SW480 (cell line): ENCODE measurements around the gene BTN3A1.
"Not testable (repeated sequence)": the region's sequence is repeated elsewhere in the genome, so short reads cannot be mapped to it uniquely, and the experiment has no call there.

Experiments used
- DNase-seq: peaks from one replicate; pipeline ENCODE4 v3.0.0-alpha.2; 2016; ENCODE audit warnings: low spot score

Gene BTN3A1

DNA sequence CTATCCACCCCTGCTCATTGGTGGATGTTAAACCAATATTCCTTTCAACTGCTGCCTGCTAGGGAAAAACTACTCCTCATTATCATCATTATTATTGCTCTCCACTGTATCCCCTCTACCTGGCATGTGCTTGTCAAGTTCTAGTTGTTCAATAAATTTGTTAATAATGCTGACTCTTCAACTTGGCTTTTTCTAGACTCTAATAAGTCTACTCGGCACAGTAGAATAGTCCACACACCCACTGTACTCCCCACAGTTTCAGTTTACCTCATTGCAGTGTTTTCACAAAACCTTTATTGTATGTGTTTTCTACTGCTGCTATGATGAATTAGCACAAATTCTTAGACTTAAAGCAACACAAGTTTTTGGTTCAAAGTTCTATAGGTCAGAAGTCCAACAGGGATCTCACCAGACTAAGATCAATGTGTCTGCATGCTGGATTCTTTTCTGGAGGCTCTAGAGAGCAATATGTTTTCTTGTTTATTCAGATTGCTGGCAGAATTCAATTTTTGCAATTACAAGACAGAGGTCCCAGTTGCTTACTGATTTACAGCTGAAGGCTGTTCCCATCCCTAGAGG lies 13.1 kb downstream of the BTN3A1 start:
- DNase-seq: no peak

DNA sequence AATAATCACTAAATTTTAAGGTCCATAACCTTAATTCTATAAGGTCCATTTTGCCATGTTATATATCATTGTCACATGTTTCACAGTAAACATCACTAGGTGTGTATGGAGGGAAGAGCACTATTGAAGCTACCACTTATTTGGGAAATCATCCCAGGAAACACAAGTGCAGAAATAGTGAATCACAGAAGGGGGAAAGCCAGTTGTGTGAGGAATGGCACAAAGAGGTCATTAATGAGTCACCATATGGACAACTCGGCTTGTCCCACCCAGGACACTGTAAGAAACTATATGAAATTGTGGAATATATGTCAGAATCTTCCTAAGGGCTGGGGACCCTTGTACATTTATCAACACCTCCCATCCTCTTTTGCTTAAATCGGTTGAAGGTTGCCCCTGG lies 13.7 kb downstream of the BTN3A1 start:
- no peak for DNase-seq

DNA sequence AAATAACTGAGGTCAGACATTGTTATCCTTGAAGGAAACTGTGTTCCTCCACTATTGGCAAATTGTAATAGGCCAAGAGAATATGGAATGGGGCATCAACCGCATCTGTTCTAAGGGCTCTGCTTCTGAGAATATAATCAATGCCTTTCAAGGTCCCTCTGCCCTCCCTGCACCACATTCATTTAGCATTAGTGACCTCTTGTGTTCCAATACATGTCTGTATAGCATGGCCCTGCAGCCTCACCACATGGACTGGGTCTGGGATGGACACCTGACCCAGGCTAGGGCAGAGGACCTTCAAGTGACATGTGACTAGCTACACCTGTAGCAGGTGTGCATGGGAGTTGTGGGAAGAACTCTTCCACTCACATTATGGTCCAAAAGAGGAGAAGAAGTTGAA lies 14.2 kb downstream of the BTN3A1 start:
- DNase-seq: no peak

- not testable (repeated sequence) for DNase-seq
Observed at GRCh38 chr6:26418077-26418476, 16.0 kb downstream of the BTN3A1 start.

- DNase-seq: not testable (repeated sequence)
Observed at GRCh38 chr6:26418795-26419194, 16.7 kb downstream of the BTN3A1 start.

DNA sequence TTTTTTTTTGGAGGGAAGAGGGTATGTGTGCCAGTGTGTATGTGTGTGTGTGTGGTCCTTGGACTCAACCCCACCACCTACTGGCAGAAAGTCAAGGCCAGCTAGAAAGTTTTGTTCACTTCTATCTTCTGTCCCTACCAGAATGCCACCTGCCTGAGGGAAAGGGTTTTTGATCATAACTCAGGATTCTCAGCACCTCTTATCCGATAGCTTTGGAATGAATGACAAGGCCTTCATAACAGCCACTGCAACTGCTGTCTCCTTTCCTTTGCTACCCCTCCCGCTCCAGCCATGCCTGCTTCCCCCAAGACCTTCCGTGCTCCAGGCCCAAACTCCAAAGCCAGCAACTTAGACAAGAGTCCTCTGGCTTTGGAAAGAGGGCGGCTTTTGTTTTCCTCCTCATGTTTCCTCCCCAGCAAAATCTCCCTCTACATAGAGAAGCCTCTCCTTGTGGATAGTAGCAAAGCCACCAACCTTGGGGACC lies 18.7 kb downstream of the BTN3A1 start:
- peak; percentile 59 for DNase-seq

DNA sequence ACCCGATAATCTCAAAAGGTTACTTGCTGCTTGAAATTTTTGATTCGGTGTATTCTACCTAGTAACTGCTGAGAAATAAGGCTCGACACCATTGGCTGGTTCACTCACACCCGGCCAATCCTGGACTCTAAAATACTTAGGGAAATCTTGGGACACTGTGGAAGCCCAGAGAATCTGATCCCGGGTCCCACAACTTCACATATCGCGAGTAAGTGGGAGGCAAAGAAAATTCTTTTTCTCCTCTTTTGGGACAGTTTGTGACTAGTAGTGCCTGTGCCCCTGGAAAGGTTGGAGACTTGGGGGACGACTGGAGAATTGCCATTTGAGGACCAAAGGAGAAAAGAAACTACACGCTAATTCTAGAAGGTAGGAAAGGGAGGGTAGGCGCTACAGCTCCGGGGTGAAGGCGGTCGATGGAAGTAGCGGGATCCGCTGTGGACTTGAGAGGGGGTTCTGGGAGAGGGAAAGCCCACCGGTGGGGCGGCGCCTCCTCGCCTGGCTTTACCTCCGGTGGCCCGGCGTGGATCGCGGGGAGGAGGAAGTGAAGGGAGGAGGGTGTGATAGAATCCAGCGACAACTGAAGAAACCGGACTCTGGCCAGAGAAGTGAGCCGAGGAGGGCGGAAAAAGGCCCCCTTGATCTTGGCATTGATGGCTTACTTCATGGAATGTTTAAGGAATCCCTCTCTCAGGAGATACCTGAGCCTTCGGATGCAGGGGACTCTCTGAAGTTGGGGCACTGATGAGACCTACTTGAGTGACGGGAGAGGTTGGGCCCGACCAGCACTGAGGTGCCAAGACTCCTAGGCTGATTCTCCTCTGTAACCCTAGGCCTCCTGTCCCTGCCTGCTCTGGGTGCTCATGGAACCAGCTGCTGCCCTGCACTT lies 19.4 kb downstream of the BTN3A1 start:
- DNase-seq: peak; percentile 80

DNA sequence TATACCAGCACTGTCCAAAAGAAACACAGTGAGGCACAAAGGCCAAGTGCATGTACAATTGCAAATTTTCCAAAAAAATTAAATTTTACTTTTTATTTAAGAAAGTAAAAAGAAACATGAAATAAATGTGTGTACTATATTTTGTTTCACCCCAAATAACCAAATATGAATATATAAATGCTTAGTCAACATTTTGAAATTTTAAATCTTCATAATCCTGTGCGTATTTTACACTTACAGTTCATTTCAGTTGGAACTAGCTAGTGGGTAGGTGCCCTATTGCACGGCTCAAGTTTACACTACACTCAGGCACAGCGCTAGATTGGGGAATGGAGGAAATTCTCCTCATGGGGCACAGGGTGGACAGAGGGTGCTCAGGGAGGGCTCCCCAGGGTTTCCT lies 20.3 kb downstream of the BTN3A1 start:
- no peak for DNase-seq

- DNase-seq: no peak
Observed at GRCh38 chr6:26426691-26427450, 24.8 kb downstream of the BTN3A1 start.

- DNase-seq: no peak
Observed at GRCh38 chr6:26427451-26427809, 25.4 kb downstream of the BTN3A1 start.

DNA sequence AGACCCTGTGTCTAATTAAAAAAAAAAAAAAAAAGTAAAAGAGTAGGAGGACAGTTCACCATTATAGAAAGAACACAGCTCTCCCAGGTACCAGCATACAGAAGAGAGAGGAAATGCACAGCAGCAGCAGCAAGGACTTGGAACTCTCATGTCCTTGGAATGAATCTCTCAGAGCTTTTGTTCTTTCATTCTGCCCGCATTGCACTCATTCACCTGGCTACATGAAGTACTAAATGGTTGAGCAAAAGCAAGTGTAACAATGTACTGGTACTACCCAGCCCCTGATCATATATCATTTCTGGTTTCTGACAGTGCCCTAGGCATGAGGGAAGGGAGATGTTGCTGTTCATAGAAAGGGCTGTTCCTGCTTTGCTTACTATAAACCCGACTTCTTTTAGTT lies 26.1 kb downstream of the BTN3A1 start:
- DNase-seq: no peak

DNA sequence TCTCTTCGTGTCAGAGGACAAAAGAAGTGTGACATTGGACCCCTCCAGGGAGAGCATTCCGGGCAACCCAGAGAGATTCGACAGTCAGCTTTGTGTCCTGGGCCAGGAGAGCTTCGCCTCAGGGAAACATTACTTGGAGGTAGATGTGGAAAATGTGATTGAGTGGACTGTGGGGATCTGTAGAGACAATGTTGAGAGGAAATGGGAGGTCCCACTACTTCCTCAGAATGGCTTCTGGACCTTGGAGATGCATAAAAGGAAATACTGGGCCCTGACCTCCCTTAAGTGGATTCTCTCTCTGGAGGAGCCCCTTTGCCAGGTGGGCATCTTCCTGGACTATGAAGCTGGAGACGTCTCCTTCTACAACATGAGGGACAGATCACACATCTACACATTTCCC lies 28.7 kb downstream of the BTN3A1 start:
- no peak for DNase-seq

GRCh38 chr6:26431258-26432172 lies 29.4 kb downstream of the BTN3A1 start:
- DNase-seq: no peak

DNA sequence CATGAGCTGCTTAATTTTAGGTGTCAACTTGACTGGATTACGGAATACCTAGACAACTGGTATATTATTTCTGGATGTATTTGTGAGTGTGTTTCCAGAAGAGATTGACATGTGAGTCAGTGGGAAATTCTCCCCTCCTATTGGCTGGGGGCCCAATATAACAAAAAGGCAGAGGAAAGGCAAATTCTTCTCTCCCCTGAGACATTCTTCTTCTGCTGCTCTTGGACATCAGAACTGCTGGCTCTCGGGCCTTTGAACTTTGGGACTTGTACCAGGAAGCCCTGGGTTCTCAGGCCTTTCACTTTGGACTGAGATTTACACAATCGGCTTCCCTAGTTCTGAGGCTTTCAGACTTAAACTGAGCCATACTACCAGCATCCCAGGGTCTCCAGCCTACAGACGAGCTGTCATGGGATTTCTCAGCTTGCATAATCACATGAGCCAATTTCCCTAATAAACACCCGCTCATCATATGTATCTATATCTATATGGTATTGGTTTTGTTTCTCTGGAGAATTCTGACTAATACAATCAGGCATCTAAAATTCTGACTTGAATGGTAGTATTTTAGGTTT lies 30.6 kb downstream of the BTN3A1 start:
- no peak for DNase-seq

- DNase-seq: not testable (repeated sequence)
Observed at GRCh38 chr6:26433680-26434079, 31.6 kb downstream of the BTN3A1 start.

DNA sequence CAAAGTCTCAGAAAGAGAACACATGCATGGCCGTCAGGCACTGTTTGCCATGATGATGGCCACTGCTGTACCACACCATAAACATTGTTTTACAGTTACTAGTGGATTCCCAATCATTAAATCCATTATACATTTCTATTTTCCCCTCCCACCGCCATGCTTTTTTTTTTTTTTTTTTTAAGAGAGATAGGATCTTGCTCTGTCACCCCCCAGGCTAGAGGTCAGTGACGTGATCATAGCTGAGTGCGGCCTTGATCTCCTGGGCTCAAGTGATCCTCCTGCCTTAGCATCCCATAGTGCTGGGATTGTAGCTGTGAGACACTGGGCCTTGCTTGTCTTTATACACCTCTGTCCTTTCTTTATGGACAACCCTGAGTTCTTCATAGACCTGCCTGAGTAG lies 33.9 kb downstream of the BTN3A1 start:
- no peak for DNase-seq

GRCh38 chr6:26437550-26437949 lies 35.5 kb downstream of the BTN3A1 start:
- DNase-seq: no peak

DNA sequence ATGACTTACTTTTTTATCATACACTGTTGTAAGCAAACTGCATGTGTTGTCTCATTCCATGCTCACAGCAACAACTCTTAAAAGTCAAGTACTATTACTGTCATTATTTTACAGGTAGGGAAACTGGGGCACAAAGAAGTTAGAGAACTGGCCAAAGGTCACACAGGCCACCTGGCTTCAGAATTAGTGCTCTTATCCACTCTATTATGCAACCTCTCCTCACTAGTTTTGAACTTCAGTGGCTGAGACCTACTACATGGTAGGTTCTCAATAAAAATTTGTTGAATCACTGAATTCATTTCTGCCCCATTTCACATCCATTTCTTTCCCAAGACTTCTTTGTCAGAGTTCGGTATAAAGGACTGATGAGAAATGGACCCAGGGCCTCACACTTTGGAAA lies 35.9 kb downstream of the BTN3A1 start:
- no peak for DNase-seq

GRCh38 chr6:26439151-26440125 lies 37.4 kb downstream of the BTN3A1 start:
- no peak for DNase-seq

DNA sequence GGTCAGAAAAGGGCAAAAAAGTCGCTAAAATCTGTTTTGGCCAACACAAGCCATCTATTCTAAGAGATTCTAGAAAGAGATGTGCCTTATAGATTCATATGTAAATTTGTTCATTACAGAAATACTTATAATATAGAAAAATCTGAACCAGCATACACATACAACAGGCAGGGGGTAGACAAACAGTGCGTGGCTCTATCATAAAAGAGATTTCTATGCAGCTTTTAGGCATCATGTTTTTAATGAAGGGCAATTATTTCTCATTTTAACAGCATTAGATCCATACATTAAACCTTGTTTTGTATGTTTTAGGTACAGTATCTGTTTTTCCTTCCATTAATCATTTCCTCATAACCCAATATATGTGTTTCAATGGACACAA lies 38.9 kb downstream of the BTN3A1 start:
- no peak for DNase-seq
